ENCODE data around the gene IL7R.

GRCh38 chr5:35881758-35882157, 25.1 kb downstream of the IL7R start:
- TF ChIP-seq, protein P1, sequence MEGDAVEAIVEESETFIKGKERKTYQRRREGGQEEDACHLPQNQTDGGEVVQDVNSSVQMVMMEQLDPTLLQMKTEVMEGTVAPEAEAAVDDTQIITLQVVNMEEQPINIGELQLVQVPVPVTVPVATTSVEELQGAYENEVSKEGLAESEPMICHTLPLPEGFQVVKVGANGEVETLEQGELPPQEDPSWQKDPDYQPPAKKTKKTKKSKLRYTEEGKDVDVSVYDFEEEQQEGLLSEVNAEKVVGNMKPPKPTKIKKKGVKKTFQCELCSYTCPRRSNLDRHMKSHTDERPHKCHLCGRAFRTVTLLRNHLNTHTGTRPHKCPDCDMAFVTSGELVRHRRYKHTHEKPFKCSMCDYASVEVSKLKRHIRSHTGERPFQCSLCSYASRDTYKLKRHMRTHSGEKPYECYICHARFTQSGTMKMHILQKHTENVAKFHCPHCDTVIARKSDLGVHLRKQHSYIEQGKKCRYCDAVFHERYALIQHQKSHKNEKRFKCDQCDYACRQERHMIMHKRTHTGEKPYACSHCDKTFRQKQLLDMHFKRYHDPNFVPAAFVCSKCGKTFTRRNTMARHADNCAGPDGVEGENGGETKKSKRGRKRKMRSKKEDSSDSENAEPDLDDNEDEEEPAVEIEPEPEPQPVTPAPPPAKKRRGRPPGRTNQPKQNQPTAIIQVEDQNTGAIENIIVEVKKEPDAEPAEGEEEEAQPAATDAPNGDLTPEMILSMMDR (conservative IDR thresholded peaks at IDR 0.05 in 1 of 2, IDR thresholded peaks at IDR 0.05 in 1 of 2; ENCODE audit: low read depth in 1 of 2, low read length in 2 of 2), result no peak
- TF ChIP-seq EZH2 (IDR thresholded peaks at IDR 0.05; ENCODE audit: low read length, missing control alignments), result no peak
